Measurements from ENCODE around the gene KARS1.

Gene KARS1

GRCh38 chr16:75647492-75648264 is at the start of gene KARS1, which contains the start of gene TERF2IP:
KARS1 (minus strand) TSS chr16:75647665; CDS start chr16:75647639, 26 bp downstream.
TERF2IP (plus strand) TSS chr16:75647773; CDS start chr16:75647883, 110 bp downstream.
- peak; percentile 92 for DNase-seq (ENCODE audit: low read depth)

DNA sequence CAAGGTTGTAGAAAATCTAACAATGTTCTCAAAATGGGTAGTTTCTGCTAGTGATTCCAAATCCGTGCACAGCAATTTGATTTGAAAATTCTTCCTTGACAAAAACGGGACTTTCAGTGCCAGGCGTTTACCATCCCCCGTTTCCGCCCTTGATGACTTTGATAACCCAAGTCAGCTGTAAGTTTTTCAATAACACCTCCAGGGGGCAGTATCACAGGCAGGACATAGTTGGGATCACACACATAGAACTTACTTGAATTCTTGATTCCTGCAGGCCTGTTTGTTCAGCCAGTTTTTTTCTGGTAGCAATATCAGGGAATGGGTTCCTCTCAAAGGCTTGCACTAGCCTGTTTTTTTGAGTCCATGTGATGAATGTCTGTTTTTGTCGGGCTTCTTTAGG is 48.2 kb upstream of the KARS1 start:
- no peak for DNase-seq (ENCODE audit: low read depth)

- DNase-seq (ENCODE audit: low read depth): no peak
Measured at GRCh38 chr16:75687361-75687760, 39.9 kb upstream of the KARS1 start.

DNA sequence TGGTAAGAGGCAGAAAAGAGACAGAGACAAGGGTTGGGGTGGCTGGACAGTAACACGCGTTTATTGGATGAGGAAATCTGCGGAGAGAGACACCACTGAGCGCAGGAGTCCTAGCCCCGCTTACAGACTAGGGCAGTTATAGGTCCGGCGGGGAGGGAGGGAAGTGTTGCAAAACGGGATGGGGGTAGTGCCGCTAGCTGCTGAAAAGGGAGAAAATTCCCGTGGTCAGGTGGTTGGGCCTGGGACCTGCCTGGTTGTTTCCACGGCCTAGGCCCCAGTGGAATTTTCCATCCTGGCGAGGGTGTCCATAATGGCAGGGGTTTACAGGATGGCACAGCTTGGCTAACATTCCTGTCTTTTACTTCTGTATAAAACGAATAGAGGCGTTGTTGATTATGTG is 34.8 kb upstream of the KARS1 start:
- DNase-seq (ENCODE audit: low read depth): no peak

DNA sequence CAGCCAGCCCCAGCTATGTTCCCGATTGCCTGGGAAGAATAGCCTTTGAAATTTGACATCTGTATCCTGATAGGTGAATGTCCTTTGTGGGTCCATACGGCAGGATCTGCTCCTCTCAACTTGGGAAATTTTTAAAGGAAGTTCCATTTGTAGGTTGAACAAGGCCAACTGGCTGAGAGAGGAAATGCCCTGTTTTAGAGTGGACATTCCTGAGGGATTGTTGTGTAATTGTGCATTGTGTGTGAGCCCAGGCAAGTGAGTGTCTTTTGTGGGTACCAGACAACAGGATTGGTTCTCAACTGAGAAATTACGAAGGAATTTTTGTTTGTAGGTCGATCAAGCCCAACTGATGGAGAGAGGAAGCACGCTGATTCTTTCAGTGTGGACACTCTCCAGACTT is 31.9 kb upstream of the KARS1 start:
- DNase-seq (ENCODE audit: low read depth): no peak

DNA sequence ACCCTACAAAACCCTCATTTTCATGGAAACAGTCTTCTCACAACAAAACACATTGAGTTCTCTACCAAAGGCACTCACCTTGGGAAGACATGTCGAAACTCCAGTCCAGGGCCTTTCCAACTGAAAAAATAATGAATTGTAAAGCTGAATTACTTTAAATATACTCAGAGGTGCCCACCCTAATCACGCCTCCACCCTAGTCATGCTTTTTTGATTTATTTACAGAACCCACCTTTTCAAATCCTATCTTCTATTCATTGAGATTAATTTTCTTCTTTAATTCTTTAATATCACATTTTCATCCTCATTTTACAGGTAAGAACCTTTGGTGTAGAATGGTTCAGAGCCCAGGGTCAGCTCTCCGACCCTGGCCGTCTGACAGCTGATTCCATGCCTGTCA is 29.4 kb upstream of the KARS1 start, which contains the start of gene CPHXL2:
Gene CPHXL2 (minus strand): TSS at position 101 of the 400 bp plus-strand sequence. CDS start 10 bp downstream, at position 91.
- no peak for DNase-seq (ENCODE audit: low read depth)

- no peak for DNase-seq (ENCODE audit: low read depth)
Measured at GRCh38 chr16:75667503-75667902, 20.0 kb upstream of the KARS1 start.

- no peak for DNase-seq (ENCODE audit: low read depth)
Measured at GRCh38 chr16:75660726-75661302, 13.3 kb upstream of the KARS1 start.

DNA sequence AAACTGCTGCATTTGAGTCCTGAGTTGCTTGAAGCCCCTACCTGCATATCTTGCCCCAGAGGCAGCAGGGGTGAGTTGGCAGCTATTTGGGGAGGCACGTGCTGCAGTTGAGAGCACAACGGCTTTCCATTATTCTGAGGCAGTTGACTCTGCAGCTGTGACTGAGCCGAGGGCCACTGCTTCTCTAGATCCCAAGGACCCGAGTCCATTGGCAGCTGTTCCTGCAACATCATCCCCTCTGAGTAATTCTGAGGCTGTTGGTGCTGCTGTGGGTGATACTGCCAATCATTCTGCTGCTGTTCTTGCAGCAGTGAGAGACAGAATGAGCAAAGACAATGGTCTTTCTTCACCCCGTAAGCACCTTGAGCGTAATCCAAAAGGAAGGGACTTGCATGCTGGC is 12.9 kb upstream of the KARS1 start:
- DNase-seq (ENCODE audit: low read depth): no peak

DNA sequence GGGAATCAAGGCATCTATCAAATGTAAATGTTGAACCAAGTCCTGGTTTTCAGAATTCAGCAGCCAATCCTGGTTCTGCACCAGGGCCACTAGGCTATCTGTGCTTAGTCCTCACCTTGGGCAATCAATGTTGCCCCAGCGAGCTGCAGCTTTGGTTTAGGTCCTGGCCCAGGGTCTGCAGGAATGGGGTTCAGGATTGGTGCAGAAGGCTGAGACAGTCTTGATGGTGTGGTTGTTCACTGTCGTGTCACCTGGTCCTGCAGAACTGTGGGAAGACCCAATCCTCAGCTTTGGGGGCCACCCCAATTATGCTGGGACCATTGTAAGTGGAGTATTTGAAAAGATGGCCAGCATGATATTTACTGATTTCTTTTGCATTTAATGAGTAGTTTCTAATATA is 10.7 kb upstream of the KARS1 start:
- DNase-seq (ENCODE audit: low read depth): no peak

DNA sequence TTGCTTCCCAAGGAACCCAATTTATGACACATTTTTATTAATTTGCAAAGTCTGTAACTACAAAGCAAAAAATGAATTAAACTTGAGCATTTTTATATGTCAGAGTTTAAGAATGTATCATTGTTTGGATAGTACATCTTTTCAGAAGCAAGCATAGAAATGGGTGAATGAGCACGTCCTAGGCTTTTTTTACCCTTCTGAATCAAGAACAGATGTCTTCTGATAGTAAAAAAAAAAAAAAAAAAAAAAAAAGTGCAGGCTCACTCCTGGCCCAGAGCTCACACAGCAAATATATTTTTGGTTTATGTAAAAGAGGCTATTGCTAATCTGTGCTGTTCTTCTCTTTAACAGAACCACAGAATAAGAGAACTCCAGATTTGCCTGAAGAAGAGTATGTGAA is 6.5 kb upstream of the KARS1 start:
- no peak for DNase-seq (ENCODE audit: low read depth)

DNA sequence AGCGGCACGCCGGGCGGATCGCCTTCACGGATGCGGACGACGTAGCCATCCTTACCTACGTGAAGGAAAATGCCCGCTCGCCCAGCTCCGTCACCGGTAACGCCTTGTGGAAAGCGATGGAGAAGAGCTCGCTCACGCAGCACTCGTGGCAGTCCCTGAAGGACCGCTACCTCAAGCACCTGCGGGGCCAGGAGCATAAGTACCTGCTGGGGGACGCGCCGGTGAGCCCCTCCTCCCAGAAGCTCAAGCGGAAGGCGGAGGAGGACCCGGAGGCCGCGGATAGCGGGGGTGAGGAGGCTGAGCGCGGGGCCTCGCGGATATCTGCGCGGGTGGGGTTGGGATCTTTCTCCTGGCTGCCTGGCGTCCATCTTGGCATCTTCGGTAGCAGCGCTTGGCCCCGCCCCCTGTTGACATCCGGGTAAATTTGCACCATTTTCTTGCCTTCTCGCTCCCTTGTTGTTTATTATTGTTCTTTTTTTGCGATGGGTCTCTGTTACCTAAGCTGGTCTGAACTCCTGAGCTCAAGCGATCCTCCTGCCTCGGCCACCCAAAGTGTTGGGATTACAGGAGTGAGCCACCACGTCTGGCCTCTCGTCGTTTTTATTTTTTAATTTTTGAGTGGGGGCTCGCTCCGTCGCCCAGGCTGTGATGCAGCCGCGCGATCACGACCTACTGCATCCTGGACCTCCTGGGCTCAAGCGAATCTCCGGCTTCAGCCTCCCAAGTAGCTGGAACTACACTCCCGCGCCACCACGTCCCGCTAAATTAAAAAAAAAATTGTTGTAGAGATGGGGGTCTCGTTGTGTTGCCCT is 1.0 kb upstream of the KARS1 start:
- peak; percentile 79 for DNase-seq (ENCODE audit: low read depth)

GRCh38 chr16:75647112-75647491 is 363 bp downstream of the KARS1 start:
- DNase-seq (ENCODE audit: low read depth): no peak

- no peak for DNase-seq (ENCODE audit: low read depth)
Measured at GRCh38 chr16:75644240-75645012, 3.0 kb downstream of the KARS1 start.

DNA sequence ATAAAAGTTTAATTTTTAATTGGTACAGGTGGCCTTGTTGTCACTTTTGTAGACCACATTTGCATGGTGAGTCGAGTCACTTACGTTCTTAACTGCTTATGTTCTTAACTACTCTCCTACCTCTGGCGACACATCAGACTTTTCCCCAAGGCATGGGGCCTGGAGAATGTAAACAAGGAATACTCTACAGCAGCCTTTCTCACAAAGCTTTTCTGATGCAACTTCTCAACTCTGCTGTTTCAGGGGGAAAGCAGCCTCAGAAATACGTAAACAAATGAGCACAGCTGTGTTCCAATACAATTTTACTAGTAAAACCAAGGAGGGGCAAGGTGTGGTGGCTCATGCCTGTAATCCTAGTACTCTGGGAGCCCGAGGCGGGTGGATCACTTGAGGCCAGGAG is 6.9 kb downstream of the KARS1 start:
- no peak for DNase-seq (ENCODE audit: low read depth)

DNA sequence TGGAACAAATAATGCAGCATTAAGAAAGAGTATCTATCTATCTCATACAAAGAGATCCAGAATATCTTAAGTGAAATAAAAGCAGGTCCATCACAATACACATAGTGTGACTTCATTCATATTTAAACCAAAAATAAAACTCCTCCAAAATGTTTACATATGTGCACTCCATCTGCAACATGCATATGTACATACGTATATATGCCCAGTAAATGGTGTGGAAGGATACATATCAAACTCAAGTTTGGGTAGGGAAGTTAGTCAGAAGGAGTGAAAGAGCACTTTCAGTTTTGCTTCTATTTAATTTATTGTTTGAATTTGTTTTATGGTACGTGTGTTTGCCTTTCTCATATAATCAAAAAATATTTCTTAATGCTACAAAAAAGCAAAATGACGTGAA is 12.4 kb downstream of the KARS1 start:
- DNase-seq (ENCODE audit: low read depth): no peak

DNA sequence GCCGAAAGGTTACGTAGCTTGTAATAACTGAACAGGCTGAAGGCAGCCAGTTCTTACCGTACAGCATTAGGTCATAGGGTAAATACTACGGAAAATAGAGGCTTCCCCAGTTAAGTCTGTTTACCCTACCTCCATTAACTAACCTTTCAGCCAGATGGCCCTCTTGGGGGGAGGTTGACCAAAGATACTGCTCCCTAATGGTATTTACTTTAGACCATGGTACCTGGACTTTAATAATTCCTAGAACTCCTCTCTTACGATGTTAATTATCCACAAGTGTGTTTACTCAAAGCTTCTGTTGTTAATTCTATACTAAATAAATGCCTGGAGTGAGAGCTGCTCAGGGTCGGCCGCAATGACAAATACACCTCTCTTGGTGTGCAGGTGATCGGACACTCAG is 14.6 kb downstream of the KARS1 start:
- DNase-seq (ENCODE audit: low read depth): no peak

DNA sequence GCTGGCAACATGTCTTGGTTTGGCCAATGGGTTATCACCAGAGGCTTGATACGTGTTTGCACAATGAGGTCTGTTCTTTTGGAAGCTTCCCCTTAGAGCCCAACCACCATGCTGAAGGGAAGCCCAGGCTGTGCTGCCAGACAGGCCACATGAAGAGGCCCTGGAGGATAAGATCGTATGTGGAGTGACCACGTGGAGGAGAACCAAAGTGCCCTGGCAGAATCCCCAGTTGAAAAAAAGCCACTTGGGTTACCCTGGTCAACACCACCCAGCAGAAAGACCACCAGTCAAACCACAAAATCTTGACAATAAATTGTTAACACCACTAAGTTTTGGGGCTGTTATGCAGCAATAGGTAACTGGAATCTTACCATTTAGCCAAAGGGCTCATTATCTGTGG is 17.4 kb downstream of the KARS1 start:
- DNase-seq (ENCODE audit: low read depth): no peak

- DNase-seq (ENCODE audit: low read depth): no peak
Measured at GRCh38 chr16:75629132-75629531, 18.3 kb downstream of the KARS1 start.

- no peak for DNase-seq (ENCODE audit: low read depth)
Measured at GRCh38 chr16:75628351-75628750, 19.1 kb downstream of the KARS1 start.

GRCh38 chr16:75627851-75628250 is 19.6 kb downstream of the KARS1 start:
- no peak for DNase-seq (ENCODE audit: low read depth)

DNA sequence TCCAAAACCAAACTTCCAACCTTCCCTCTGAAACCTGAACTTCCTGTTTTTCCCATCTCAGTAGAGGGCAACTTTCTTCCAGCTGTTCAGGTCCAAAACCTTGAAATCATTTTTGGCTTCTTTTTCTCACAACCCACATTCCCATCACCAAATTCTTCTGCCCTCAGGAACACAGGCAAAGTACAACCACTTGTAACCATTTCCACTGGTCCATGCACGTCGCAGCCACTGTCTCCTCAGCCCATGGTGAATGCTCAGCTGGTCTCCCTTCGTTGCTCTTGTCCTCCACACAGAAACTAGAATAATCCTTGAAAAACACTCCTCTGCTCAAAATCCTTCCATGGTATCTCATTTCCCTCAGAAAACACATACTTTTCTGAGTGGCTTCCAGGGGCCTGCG is 20.7 kb downstream of the KARS1 start:
- no peak for DNase-seq (ENCODE audit: low read depth)
